HEK293 (cell line): ENCODE data around the gene TAX1BP1.
A peak's percentile ranks its signal among the peaks of the same experiment; 100 is the strongest.

Source experiments
- CTCF ChIA-PET: fragments of 350-600 bp; formaldehyde crosslinking; extraction: SDS; loops from one replicate; lab custom pipeline; 2021; ENCODE audit warnings: antibody characterized with exemption; lab: Yijun Ruan, JAX
- POLR2A ChIA-PET: fragments of 300-600 bp; formaldehyde crosslinking; extraction: SDS; loops from one replicate; lab custom pipeline; 2020; ENCODE audit warnings: antibody characterized with exemption, inconsistent platforms; lab: Yijun Ruan, JAX
- H3K27ac ChIP-seq: fragments of 200-500 bp; sonication (Bioruptor generic); 2 replicates; pipeline ENCODE4 v1.5.1; 2014; ENCODE audit warnings: low read depth, low read length, control low read depth, inconsistent platforms; ENCODE audit errors: extremely low read depth
- H3K36me3 ChIP-seq, 2 experiments: fragments of 200-500 bp in 1 of 2; sonication (Bioruptor generic) in 1 of 2; 1 replicate in 1 of 2; 2 replicates in 1 of 2; pipeline ENCODE4 v1.5.1; 2014 to 2017; ENCODE audit warnings: inconsistent platforms in 2 of 2, low read length in 2 of 2; ENCODE audit not compliant: control insufficient read depth in 2 of 2, insufficient read depth in 1 of 2
- H3K4me1 ChIP-seq: fragments of 200-500 bp; sonication (Bioruptor generic); 2 replicates; pipeline ENCODE4 v1.5.1; 2014; ENCODE audit warnings: mild to moderate bottlenecking, low read length, inconsistent platforms; ENCODE audit not compliant: control insufficient read depth, insufficient read depth
- H3K4me3 ChIP-seq: 2 replicates; pipeline ENCODE4 v1.5.1; 2011; ENCODE audit warnings: low read depth, mild to moderate bottlenecking, control low read depth, low read length, moderate library complexity
- H3K9me3 ChIP-seq: fragments of 200-500 bp; sonication (Bioruptor generic); 2 replicates; pipeline ENCODE4 v1.5.1; 2014; ENCODE audit warnings: low read depth, low read length, inconsistent platforms; ENCODE audit not compliant: control insufficient read depth, insufficient read depth
- KLF9 ChIP-seq: fragments of 450-650 bp; formaldehyde crosslinking; IDR thresholded peaks from 2 replicates; pipeline ENCODE4 v1.5.1; 2016; ENCODE audit warnings: missing biosample characterization, missing genetic modification characterization, low read depth
- PRDM1 ChIP-seq: fragments of 450-650 bp; formaldehyde crosslinking; IDR thresholded peaks from 2 replicates; pipeline ENCODE4; 2016; ENCODE audit warnings: missing biosample characterization, missing genetic modification characterization
- PRDM10 ChIP-seq: fragments of 450-650 bp; formaldehyde crosslinking; IDR thresholded peaks from 2 replicates; pipeline ENCODE4 v1.5.1; 2016; ENCODE audit warnings: missing biosample characterization, missing genetic modification characterization
- SP7 ChIP-seq: fragments of 450-650 bp; formaldehyde crosslinking; IDR thresholded peaks from 2 replicates; pipeline ENCODE4 v1.5.1; 2016; ENCODE audit warnings: missing biosample characterization, missing genetic modification characterization
- ZBTB1 ChIP-seq: fragments of 450-650 bp; formaldehyde crosslinking; IDR thresholded peaks from 2 replicates; pipeline ENCODE4 v1.5.1; 2016; ENCODE audit warnings: missing biosample characterization, missing genetic modification characterization
- ZFP69B ChIP-seq: fragments of 450-650 bp; formaldehyde crosslinking; IDR thresholded peaks from 2 replicates; pipeline ENCODE4 v1.5.1; 2016; ENCODE audit warnings: missing biosample characterization, missing genetic modification characterization
- ZNF19 ChIP-seq: fragments of 450-650 bp; formaldehyde crosslinking; IDR thresholded peaks from 2 replicates; pipeline ENCODE4; 2016; ENCODE audit warnings: missing biosample characterization, missing genetic modification characterization, low read depth
- ZNF362 ChIP-seq: fragments of 450-650 bp; formaldehyde crosslinking; IDR thresholded peaks from 2 replicates; pipeline ENCODE4 v1.5.1; 2016; ENCODE audit warnings: missing biosample characterization, missing genetic modification characterization
- ZNF600 ChIP-seq: fragments of 450-650 bp; formaldehyde crosslinking; IDR thresholded peaks from 2 replicates; pipeline ENCODE4 v1.5.1; 2016; ENCODE audit warnings: missing biosample characterization, missing genetic modification characterization
- ZNF660 ChIP-seq: fragments of 450-650 bp; IDR thresholded peaks from 2 replicates; pipeline ENCODE4 v1.5.1; 2018; ENCODE audit warnings: missing biosample characterization, mild to moderate bottlenecking, missing genetic modification characterization
- ZNF837 ChIP-seq: fragments of 450-650 bp; formaldehyde crosslinking; IDR thresholded peaks from 2 replicates; pipeline ENCODE4 v1.5.1; 2016; ENCODE audit warnings: missing biosample characterization, missing genetic modification characterization
- ZSCAN18 ChIP-seq: fragments of 450-650 bp; formaldehyde crosslinking; IDR thresholded peaks from 2 replicates; pipeline ENCODE4 v1.5.1; 2016; ENCODE audit warnings: missing biosample characterization, missing genetic modification characterization
- TF ChIP-seq, protein P1 (sequence below): fragments of 450-650 bp; formaldehyde crosslinking; IDR thresholded peaks from 2 replicates; pipeline ENCODE4 v1.5.1; 2016; ENCODE audit warnings: missing biosample characterization, missing genetic modification characterization
- TF ChIP-seq, protein P2 (sequence below): fragments of 450-650 bp; formaldehyde crosslinking; IDR thresholded peaks from 2 replicates; pipeline ENCODE4 v1.5.1; 2017; ENCODE audit warnings: missing biosample characterization, missing genetic modification characterization
- TF ChIP-seq, protein P3 (sequence below): fragments of 450-650 bp; formaldehyde crosslinking; IDR thresholded peaks from 2 replicates; pipeline ENCODE4 v1.5.1; 2016; ENCODE audit warnings: missing biosample characterization, missing genetic modification characterization
- TF ChIP-seq, protein P4 (sequence below): fragments of 450-650 bp; formaldehyde crosslinking; IDR thresholded peaks from 2 replicates; pipeline ENCODE4 v1.5.1; 2016; ENCODE audit warnings: missing biosample characterization, missing genetic modification characterization

Gene TAX1BP1

GRCh38 chr7:27714831-27715444 lies 25.0 kb upstream of the TAX1BP1 start:
- CTCF ChIA-PET, result interaction anchor here (0.6 kb wide), 1 partner anchor 347 kb away, joined by 3 read pairs; no protein-coding TSS in a partner anchor
- Histone ChIP-seq H3K4me1 (no peaks in the 10 kb centered on the region), H3K4me3 (no peak overlapping the region), H3K9me3 (no peaks in the 10 kb centered on the region), H3K27ac (no peak overlapping the region), H3K36me3 (no peaks in the 10 kb centered on the region)
- TF ChIP-seq PRDM10 (tag by site-specific recombination) (peak; percentile 91), KLF9 (tag by site-specific recombination) (no peak)
- POLR2A ChIA-PET, result no interaction called here

- H3K4me1 ChIP-seq, result no peaks in the 10 kb centered on the region
- TF ChIP-seq ZNF660 (tag by site-specific recombination) (no peak), ZNF19 (tag by site-specific recombination) (no peak), SP7 (tag by site-specific recombination) (peak; percentile 66), ZNF837 (no peak), ZFP69B (tag by site-specific recombination) (peak; percentile 41; the same call in 1 of the 2 replicates)
- TF ChIP-seq, protein P1, sequence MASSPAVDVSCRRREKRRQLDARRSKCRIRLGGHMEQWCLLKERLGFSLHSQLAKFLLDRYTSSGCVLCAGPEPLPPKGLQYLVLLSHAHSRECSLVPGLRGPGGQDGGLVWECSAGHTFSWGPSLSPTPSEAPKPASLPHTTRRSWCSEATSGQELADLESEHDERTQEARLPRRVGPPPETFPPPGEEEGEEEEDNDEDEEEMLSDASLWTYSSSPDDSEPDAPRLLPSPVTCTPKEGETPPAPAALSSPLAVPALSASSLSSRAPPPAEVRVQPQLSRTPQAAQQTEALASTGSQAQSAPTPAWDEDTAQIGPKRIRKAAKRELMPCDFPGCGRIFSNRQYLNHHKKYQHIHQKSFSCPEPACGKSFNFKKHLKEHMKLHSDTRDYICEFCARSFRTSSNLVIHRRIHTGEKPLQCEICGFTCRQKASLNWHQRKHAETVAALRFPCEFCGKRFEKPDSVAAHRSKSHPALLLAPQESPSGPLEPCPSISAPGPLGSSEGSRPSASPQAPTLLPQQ, result peak; percentile 69
- TF ChIP-seq, protein P2, sequence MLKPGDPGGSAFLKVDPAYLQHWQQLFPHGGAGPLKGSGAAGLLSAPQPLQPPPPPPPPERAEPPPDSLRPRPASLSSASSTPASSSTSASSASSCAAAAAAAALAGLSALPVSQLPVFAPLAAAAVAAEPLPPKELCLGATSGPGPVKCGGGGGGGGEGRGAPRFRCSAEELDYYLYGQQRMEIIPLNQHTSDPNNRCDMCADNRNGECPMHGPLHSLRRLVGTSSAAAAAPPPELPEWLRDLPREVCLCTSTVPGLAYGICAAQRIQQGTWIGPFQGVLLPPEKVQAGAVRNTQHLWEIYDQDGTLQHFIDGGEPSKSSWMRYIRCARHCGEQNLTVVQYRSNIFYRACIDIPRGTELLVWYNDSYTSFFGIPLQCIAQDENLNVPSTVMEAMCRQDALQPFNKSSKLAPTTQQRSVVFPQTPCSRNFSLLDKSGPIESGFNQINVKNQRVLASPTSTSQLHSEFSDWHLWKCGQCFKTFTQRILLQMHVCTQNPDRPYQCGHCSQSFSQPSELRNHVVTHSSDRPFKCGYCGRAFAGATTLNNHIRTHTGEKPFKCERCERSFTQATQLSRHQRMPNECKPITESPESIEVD (tag by site-specific recombination), result no peak
- TF ChIP-seq, protein P3, sequence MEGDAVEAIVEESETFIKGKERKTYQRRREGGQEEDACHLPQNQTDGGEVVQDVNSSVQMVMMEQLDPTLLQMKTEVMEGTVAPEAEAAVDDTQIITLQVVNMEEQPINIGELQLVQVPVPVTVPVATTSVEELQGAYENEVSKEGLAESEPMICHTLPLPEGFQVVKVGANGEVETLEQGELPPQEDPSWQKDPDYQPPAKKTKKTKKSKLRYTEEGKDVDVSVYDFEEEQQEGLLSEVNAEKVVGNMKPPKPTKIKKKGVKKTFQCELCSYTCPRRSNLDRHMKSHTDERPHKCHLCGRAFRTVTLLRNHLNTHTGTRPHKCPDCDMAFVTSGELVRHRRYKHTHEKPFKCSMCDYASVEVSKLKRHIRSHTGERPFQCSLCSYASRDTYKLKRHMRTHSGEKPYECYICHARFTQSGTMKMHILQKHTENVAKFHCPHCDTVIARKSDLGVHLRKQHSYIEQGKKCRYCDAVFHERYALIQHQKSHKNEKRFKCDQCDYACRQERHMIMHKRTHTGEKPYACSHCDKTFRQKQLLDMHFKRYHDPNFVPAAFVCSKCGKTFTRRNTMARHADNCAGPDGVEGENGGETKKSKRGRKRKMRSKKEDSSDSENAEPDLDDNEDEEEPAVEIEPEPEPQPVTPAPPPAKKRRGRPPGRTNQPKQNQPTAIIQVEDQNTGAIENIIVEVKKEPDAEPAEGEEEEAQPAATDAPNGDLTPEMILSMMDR (tag by site-specific recombination), result 0 out of 2 replicates have a peak, but pooled peaks have one; percentile 11
- H3K4me3 ChIP-seq, result no peak overlapping the region
- ChIA-PET CTCF (interaction anchor here (0.5 to 1.6 kb wide), 7 partner anchors 24 to 533 kb away, joined by 3 to 4 read pairs (median 3); no protein-coding TSS in a partner anchor), POLR2A (no interaction called here)
- H3K36me3 ChIP-seq, result no peaks in the 10 kb centered on the region
- no peak overlapping the region for H3K27ac ChIP-seq
- H3K9me3 ChIP-seq, result no peaks in the 10 kb centered on the region
Measured at GRCh38 chr7:27723085-27723484, 16.9 kb upstream of the TAX1BP1 start.

DNA sequence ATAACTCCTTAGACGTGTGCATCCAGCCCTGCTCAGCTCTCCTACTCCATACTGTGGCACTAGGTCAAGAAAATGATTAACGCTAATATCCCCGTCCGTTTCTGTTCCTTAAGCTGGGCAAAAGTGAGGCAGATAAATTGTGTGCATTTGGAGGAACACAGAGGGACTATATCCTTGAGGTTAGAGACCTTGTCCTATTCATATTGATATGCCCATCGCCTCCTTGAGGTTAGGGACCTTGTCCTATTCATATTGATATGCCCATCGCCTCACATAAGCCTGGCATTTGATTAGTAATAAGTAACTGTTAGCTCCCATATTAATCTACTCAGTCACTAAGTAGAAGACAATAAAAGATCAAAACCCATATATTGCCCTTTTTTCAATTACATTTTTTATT lies 12.9 kb upstream of the TAX1BP1 start:
- ChIA-PET POLR2A (no interaction called here), CTCF (no interaction called here)
- no peak for TF ChIP-seq ZNF362
- TF ChIP-seq ZBTB1 (tag by site-specific recombination), result no peak
- no peak for TF ChIP-seq ZNF600 (tag by site-specific recombination)
- no peak for TF ChIP-seq PRDM1
- TF ChIP-seq ZSCAN18 (tag by site-specific recombination), result no peak
- TF ChIP-seq, protein P4, sequence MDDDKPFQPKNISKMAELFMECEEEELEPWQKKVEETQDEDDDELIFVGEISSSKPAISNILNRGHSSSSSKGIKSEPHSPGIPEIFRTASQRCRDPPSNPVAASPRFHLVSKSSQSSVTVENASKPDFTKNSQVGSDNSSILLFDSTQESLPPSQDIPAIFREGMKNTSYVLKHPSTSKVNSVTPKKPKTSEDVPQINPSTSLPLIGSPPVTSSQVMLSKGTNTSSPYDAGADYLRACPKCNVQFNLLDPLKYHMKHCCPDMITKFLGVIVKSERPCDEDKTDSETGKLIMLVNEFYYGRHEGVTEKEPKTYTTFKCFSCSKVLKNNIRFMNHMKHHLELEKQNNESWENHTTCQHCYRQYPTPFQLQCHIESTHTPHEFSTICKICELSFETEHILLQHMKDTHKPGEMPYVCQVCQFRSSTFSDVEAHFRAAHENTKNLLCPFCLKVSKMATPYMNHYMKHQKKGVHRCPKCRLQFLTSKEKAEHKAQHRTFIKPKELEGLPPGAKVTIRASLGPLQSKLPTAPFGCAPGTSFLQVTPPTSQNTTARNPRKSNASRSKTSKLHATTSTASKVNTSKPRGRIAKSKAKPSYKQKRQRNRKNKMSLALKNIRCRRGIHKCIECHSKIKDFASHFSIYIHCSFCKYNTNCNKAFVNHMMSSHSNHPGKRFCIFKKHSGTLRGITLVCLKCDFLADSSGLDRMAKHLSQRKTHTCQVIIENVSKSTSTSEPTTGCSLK, result no peak

More for the DNA sequence above, 12.9 kb upstream of the TAX1BP1 start:
- H3K9me3 ChIP-seq, result no peaks in the 10 kb centered on the region
- H3K27ac ChIP-seq, result no peak overlapping the region
- H3K4me1 ChIP-seq, result no peaks in the 10 kb centered on the region
- no peak overlapping the region for H3K4me3 ChIP-seq
- no peaks in the 10 kb centered on the region for H3K36me3 ChIP-seq
